COLO668 (cell line): Measurements from ENCODE around the gene CTDP1.

Source experiments
- DNase-seq: peaks from one replicate; lab custom pipeline; 2025; ENCODE audit not compliant: unreplicated experiment; lab: John Stamatoyannopoulos, UW

Gene CTDP1

DNA sequence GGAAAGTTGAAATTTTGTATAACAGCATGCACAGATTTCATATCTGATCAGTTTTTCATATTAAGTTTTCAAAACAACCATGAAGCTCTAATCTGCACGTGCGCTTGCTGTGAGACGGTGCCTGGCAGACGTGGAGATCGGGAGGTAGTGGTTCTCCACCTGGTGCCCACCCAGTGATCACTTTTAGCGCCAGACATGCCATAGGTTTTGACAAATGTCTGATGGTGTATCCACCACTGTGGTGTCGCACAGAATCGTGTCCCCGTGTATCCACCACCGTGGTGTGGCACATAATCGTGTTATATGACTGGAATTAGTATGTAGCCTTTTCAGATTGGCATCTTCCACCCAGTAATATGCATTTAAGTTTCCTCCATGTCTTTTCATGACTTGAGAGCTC, 77.2 kb downstream of the CTDP1 start:
- DNase-seq: no peak

DNA sequence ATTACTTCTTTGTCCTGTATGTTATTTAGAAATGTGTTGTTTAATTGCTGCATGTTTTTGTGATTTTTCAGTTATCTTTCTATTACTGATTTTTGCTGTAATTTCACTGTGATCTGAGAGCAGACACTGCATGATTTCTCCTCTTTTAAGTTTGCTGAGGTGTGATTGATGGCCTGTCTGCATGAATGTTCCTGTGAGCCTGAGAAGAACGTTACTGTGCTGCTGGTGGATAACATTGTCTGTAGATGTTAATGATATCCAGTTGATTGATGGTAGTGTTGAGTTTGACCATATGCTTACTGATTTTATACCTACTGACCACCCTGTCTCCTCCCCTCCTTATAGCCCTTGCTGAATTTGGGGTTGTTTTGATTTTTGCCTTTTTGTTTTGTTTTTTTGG, 80.7 kb downstream of the CTDP1 start:
- DNase-seq: no peak

DNA sequence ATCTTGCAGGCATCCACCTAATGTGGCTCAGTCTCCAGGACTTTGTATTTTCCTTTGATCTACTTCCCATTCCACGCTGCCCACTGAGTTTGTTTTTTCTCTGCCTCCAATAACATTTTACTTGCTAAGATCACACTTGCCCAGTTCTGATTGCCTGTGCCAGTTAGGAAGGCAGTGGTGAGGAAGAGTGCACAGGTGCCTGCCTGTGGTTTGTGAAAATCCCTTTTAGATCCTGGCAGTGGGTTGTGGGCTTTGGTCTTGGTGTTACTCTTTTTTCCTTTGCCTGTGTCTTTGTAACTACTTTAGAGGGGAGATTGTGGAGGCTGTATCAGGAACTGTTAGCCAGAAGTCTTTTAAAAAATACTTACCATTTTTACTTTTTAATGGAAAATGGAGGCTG, 81.3 kb downstream of the CTDP1 start:
- DNase-seq: no peak

DNA sequence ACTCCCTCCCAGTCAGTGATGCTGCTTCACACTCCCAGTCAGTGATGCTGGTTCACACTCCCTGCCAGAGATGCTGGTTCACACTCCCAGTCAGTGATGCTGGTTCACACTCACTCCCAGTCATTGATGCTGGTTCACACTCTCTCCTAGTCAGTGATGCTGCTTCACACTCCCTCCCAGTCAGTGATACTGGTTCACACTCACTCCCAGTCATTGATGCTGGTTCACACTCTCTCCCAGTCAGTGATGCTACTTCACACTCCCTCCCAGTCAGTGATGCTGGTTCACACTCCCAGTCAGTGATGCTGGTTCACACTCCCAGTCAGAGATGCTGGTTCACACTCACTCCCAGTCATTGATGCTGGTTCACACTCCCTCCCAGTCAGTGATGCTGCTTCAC, 83.8 kb downstream of the CTDP1 start:
- DNase-seq: no peak

DNA sequence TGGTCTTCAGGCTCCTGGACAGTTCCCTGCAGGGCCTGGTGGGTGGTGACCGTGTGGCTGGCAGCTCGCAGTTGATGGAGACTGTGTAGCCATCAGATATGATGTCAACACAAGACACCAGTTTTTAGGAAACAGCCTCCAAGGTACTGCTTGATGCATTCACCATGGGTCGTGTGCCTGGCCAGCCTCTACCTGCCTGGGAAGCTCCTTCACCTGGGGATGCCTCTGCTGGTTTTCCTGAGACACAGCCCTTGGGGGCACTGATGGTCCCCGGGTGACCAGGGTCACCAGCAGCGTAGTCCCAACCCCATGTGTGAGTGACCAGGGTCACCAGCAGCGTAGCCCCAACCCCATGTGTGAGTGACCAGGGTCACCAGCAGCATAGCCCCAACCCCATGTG, 84.5 kb downstream of the CTDP1 start:
- no peak for DNase-seq

DNA sequence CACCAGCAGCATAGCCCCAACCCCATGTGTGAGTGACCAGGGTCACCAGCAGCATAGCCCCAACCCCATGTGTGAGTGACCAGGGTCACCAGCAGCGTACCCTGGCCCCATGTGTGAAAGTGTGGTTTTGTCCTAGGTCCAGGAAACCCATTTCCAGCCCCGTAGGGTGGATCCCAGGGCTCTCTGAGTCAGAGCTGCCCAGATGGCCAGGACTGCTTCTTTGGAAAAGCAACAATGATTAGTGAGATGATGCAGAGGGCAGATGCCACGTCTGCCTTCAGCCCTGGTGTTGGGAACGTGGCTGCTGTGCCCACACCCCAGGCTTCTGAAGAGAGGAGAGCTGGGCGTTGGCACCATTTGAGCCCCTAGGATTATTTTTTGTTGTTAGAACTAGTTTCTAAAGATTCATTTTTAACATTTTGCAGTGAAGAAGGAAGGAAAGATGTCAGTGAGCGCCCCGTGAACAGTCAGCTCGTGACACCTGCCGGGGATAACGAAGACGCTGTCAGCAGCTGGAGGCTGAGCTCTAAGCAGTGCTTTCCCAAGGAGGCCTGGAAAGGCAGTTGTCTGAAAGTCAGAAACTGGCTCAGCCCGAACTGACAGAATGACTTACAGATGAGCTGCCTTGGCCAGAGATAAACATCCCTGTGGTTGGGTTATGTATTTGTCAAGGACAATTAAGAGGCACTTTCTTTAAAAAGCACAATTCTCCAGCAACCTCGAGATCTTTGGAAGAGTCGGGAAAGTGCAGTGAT, 86.1 kb downstream of the CTDP1 start:
- DNase-seq: no peak

DNA sequence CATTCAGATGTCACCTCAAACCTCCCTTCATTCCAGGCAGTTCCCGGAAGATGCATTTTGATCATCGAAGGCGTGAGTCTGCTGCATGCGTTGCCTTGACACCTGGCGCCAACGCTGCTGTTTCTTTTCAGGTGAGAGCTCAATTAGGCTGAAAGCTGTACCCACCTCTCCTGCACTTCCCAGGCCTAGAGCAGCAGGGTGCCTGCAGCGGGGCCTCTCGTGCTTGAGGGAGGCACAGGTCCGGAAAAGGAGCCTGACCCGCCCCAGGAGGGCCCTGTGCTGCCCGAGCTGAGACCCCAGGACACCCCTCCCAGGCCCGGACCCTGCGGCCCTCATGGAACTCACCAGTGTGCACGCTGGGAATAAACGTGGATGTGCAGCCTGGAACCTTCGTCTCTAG, 86.7 kb downstream of the CTDP1 start:
- peak; percentile 33 for DNase-seq

DNA sequence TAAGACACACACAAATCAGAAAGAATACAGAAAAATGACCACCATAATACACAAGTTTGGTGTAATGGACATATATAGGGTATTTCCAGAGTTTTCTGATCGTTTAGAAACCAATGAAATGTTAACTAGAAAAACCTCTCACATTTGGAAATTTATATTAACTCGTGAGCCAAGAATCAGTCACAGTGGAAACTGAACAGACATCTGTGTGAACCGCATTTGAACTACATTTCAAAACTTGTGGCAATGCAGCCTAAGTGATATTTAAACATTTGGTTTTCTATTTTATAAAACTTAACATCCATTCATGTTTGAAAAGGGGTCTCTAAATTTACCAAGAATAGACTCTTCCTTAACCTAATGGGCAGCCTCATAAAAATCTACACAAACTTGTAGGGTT, 89.1 kb downstream of the CTDP1 start:
- DNase-seq: no peak

DNA sequence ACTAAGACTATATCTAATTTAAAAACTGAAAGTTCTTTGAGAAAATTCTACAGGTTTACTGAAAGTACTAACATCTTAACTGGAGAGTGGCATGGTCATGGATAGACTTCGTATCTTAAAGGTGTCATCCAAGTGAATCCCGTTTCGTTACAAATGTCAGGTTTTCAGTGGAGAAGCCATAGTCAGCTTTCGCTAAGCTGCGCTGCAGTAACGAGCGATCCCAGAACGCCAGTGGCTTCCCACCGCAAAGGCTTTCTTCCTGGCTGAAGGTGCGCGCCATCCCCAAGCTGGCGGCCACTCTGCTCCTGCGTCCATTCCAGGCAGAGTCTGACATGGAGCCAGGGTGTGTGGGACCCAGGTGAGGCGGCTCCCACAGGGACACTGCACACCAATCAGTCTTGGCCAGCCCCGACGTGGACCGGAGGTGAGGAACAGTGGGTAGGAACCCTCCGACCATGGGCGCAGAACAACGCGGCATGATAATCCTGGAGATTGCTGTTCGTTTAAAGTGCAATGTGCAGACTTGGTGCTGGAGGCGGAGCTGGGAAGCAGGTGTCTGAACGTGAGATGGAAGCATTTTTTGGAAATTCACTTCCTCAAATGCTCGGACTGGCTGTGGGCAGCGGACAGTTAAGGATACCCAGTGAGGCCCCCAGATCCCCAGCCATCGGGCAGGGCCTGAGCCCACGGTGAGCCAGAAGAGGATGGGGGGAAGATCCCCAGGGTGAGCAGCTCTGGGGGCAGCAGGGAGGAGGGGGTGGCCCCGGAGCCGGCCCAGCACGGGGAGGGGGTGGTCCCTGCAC, 90.3 kb downstream of the CTDP1 start:
- DNase-seq: no peak

DNA sequence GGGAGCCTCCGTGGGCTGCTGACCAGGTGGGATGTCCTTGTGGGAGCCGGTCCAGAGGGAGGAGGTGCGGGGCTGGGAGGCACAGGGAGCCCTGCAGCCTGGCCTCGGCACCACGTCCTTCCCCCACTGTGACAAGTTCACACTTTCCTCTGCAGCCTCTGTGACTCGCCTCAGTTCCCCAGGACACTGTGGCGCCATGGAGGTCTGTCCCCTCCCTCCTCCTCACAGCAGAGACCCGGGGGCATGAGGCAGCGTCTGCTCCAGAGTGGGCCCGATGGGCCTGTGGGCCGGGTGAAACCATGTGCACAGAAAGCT, 90.9 kb downstream of the CTDP1 start:
- DNase-seq: no peak

DNA sequence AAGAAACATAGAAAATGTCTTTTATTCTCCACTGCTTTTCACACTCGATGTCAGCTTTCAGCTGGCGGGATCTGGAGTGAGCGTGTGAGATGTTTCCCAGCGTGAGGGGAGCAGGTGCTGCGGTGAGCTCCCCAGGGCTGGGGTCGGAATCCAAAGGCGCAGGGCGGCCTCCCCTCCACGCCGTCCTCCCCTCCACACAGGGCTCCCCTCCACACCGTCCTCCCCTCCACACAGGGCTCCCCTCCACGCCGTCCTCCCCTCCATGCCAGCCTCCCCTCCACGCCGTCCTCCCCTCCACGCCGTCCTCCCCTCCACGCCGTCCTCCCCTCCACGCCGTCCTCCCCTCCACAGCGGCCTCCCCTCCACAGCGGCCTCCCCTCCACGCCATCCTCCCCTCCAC, 91.2 kb downstream of the CTDP1 start:
- DNase-seq: no peak

DNA sequence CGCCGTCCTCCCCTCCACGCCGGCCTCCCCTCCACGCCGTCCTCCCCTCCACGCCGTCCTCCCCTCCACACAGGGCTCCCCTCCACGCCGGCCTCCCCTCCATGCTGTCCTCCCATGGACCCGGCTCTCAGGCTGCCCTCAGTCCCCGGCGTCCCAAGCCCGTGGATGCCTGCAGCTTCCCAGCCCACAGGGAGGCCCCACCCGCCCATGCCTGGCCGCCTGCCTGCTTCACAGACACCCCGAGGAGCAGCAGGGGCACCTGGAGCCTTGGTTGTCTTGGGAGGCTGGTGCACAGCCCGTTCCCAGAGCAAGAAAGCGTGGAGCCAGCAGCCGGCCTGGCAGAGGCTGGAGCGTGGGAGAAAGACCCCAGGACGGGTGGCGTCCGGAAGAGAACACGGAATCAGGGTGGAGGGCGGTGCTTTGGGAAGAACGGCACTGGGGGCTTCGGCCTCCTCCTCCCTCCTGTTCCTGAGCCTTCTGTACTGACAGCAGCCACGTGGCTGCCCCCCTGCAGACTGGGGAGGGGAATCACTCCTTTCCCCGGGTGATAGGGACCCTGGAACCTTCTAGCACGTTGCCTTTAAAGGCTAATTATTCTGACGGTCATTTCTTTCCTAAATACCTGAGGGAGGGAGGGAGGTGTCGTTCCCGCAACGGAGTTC, 92.0 kb downstream of the CTDP1 start:
- DNase-seq: no peak

DNA sequence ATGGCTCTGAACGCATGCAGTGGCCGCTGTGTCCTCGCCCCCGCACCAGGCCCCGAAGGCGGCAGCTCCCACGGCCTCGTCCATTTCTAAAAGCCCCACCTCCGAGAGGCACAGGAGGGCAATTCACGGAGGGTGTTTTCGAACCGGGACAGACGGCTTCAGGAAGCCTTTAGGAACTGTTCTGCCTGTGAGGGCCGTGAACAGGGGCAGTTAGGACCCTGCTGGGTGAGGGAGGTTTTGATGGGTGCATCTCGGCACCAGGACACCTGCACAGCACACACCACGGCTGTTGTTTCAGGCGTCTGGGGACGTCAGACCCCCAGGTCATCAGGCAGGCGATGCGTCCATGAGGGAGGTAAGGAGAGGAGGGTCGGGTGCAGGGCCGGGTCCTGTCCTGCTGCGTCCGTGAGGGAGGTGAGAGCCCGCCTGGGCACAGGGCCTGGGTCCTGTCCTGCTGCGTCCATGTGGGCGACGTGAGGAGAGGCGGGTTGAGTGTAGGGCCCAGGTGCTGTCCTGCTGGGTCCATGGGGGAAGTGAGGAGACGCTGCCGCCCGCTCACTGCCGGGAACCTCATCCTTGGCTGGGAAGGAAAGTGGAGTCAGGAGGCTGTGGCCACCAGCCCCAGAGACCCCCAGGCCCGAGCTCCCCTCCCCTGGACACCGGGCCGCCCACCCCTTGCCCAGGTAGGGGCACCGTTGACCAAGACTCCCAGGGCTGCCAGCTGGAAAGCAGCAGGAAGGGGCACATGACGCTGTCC, 92.7 kb downstream of the CTDP1 start:
- no peak for DNase-seq

DNA sequence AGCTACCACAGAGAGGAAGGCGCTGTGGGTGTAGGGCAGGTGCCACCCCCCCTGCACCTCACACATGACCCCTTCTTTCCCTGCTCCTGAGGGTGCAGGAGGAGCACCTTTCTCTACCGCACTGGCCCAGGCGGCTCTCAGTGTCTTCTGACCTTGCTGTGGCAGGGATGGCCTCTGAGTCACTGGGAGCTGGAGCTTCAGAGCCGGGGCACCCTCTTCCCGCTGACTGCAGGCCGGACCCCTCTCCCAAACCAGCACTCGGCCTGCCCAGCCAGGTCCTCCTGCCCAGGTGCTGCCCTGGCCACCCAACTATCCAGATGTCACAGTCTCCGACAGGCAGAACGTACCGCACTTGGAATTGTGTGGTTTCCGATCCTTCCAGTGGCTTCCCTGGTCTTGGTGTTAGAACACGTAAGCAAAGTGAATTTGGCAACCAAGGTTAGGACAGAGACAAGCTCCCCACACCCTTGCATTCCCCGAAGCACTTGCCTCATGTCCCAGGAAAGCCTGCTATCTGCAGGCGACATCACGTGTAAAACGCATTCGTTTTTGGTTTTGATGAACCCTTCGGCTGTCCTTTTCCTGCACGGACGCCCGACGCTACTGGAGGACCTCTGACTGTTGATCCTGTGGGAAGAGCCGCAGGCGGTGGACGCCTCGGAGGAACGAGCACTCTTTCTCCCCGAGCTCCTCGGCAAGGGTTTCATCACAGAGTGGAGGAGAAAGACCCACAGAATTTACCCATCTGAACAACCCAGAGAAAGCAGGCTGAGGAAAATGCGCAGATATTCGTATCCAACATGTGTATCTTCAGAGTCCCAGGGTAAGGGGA, 93.5 kb downstream of the CTDP1 start:
- no peak for DNase-seq

DNA sequence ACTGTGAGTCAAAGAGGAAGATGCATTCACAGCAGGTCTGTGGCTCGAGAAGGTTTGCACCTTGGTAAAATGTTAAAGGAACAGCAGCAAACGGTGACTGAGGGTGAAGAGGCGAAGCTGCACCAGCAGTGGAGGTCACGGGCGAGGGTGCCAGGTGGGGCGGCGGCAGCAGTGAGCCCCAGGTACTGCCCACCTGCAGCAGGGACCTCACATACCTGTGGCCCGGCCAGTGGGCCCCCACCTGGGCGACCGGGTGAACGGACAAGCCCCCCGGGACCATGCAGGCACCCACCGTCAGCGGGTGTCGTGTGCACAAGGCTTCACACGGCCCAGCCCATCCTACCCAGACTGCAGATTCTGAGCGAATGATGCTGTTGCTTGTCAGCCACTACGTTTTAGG, 94.5 kb downstream of the CTDP1 start:
- DNase-seq: no peak

DNA sequence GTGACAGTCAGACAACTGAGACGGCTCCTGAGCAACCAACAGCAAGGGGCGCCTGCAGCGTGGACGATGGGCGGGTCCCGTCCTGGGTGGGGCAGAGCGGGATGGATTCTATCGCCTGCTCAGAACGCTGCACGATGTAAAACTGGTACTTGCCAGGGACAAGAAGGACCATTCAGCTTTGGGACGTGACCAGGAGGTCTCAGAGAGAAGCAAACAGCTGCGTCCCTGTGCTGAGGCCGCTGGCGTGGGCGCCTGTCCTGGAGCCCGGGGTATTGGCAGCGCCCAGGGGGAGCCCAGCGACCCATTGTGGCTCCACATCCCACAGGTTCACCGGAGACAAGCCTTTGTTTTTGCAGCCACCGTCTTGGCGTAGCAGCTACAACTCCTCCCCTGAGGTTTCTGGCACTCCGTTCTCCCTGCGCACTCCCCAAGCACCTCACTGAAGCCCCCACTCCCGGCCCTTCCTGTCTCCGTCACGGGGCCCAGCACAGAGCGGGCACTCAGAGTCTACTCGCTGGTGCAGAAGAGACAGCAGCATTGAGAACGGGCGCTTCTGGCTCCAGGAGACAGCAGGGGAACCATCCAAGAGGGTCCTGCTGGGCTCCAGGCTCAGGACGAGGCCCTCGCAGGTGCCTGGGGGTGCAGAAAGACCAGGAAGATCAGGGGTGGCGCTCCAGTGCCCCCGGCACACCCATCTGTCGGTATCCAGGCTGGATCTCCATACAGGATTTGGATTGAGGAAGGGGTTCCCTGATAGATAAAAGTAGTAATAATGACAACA, 96.0 kb downstream of the CTDP1 start:
- no peak for DNase-seq

DNA sequence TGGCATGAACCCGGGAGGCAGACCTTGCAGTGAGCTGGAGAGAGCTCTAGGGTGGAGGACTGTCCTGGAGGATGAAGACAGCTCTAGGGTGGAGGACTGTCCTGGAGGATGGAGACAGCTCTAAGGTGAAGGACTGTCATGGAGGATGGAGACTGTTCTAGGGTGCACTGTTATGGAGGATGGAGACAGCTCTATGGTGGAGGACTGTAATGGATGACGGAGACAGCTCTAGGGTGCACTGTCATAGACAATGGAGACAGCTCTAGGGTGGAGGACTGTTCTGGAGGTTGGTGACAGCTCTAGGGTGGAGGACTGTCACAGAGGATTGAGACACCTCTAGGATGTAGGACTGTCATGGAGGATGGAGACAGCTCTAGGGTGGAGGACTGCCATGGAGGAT, 97.1 kb downstream of the CTDP1 start:
- no peak for DNase-seq

DNA sequence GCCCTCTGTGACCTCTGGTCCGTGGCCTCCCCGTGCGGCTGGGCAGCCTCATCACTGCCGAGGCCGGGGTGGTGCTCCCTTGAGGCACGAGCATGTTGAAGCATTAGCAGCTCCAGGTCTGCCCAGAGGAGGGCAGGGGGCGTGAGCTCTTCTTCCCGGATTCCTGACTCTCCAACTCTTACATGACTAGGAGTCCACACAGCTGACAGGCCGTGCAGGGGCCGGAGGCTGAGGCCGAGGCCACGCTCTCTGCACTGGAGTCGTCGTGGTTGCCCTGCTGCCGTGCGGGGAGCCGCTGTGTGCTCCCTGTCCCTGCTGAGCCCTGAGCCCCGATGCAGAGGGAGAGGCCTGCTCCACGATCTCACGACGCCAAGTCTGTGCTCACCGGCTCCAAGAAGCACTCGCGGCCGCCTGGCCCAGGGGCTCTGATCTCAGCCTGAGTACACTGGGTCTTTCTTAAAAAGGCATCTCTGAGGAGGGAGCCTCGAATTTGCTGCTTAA, 98.7 kb downstream of the CTDP1 start:
- no peak for DNase-seq

DNA sequence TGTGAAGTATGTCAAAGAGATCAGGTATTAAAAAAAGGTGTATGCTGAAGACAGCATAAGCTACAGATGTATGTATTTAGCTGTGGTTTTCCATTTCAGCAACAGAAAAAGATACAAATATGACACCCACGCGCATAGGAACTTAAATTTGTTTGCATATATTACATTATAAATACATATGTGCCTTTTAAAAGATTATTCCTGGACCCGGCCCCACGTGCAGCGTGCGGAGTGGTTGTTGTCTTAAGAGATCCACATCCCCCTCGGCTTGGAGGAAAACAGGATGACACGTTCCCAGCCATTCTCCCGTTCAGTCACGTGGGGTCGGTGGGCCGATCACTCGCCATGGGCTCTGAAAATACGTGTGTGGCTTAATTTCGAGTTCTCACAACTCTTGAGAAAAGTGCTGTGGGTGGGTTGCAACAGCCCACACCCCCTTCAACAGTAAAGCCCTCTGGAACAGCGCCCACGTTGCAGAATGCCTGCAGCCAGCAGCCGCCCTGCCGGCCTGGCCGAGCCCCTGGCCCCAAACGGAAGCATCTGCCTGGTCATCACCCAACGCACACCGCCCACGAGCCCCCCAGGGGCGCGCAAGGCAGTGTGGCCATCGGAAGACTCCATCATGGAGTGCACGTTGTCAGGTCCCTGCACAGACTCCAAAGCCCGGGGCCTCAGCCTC, 99.6 kb downstream of the CTDP1 start:
- no peak for DNase-seq
